ENCODE data around the gene XPA. TPM values are rescaled to one million over a fixed set of nuclear protein-coding genes. Genes with fewer than 3 reads are reported as not detected.

The XPA gene
- polyA plus RNA-seq, 3 donors, result 2.9 to 15.8 (median 15.4) TPM

DNA sequence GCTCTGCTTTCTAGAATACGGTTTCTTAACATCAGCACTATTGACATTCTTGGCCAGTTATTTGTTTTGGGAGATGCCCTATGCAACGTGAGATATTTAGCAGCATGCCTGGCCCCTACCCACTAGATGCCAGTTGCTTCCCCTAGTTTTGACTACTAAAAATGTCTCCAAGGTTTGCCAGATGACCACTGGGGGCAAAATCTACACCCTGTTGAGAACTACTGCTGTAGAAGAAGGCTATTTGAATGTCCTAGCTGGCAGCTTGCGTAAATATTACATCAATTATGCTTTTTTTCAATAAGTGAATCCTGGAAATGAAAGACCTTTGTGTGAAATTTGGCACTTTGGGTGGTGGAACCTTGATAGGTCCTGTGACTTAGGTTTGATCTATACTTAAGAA is 58.5 kb downstream of the XPA start:
- Mint-ChIP-seq H3K4me1 (peaks cover 39% of the 10 kb centered on the region), H3K27me3 (ENCODE audit: low read depth in 3 of 3) (no peaks in the 10 kb centered on the region), H3K36me3 (peaks cover 36 to 41% of the 10 kb centered on the region in 2 donors), H3K27ac (peak overlapping the region in 1 of 7 donors; percentile 70), H3K4me3 (no peak overlapping the region), H3K9me3 (no peaks in the 10 kb centered on the region)
- H3K36me3 ChIP-seq (replicated peaks in 1 of 2; ENCODE audit: control insufficient read depth in 1 of 2, insufficient read depth in 2 of 2, low read length in 2 of 2), result peaks cover 27 to 36% of the 10 kb centered on the region in 2 donors
- 100% methylated on average over 1 of the region's 3 CpGs for WGBS (ENCODE audit: insufficient coverage)
- H3K4me1 ChIP-seq (ENCODE audit: control insufficient read depth in 1 of 2, insufficient read depth in 2 of 2, low read length in 2 of 2), result peaks cover 13 to 22% of the 10 kb centered on the region in 2 donors
- no peak overlapping the region for H3K4me3 ChIP-seq (replicated peaks in 1 of 3; ENCODE audit: low read depth in 2 of 3, low read length in 3 of 3)
- no peak overlapping the region for H3K9ac ChIP-seq (ENCODE audit: insufficient read depth, low read length, poor library complexity, severe bottlenecking)
- H2AFZ ChIP-seq (ENCODE audit: insufficient read depth, low read depth, low read length, poor library complexity, severe bottlenecking), result no peak overlapping the region
- TF ChIP-seq, protein P1, sequence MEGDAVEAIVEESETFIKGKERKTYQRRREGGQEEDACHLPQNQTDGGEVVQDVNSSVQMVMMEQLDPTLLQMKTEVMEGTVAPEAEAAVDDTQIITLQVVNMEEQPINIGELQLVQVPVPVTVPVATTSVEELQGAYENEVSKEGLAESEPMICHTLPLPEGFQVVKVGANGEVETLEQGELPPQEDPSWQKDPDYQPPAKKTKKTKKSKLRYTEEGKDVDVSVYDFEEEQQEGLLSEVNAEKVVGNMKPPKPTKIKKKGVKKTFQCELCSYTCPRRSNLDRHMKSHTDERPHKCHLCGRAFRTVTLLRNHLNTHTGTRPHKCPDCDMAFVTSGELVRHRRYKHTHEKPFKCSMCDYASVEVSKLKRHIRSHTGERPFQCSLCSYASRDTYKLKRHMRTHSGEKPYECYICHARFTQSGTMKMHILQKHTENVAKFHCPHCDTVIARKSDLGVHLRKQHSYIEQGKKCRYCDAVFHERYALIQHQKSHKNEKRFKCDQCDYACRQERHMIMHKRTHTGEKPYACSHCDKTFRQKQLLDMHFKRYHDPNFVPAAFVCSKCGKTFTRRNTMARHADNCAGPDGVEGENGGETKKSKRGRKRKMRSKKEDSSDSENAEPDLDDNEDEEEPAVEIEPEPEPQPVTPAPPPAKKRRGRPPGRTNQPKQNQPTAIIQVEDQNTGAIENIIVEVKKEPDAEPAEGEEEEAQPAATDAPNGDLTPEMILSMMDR (IDR thresholded peaks at IDR 0.05), result no peak
- peaks cover 77% of the 10 kb centered on the region for H3K79me2 ChIP-seq (ENCODE audit: insufficient read depth, low read length)
- no peaks in the 10 kb centered on the region for H3K9me3 ChIP-seq (replicated peaks in 1 of 2; ENCODE audit: control insufficient read depth in 1 of 2, insufficient read depth in 1 of 2, low read length in 2 of 2)
- H4K20me1 ChIP-seq (ENCODE audit: insufficient read depth, low read length), result peaks cover 47% of the 10 kb centered on the region
- DNase-seq, result peak in 1 of 3 donors; percentile 3
- H3K27me3 ChIP-seq (ENCODE audit: control insufficient read depth in 2 of 2, insufficient read depth in 2 of 2, low read length in 2 of 2), result no peaks in the 10 kb centered on the region
- peak overlapping the region in 1 of 2 donors; percentile 23 for H3K27ac ChIP-seq (ENCODE audit: low read depth in 1 of 2, low read length in 2 of 2)
- no peak overlapping the region for H3K4me2 ChIP-seq (replicated peaks; ENCODE audit: extremely low read depth, low read length, poor library complexity, severe bottlenecking)
- intact Hi-C loops (cut with micrococcal nuclease), result loop anchor here (10.0 kb wide), 2 partner anchors 56 to 286 kb away; partner anchors contain the start of genes TRMO (in 1 of the 2) and XPA (in 1 of the 2)

DNA sequence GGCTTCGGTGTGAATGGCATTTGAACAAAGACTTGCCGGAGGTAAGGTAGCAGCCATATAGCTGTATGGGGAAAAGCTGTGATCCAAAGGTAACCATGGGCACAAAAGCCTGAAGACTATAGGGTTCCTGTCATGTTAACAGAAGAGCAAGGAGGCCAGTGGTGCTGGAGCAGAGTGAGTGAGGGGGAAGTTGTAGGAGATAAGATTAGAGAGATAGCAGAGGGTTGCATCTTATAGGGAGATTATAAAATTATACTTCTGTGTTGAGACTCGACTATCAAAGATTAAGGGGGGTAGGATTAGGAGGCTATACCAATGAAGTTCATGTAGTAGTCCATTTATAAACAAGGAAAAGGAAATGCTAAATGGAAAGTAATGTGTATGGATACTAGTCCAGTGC is 60.2 kb downstream of the XPA start:
- Histone ChIP-seq H4K20me1 (ENCODE audit: insufficient read depth, low read length) (peaks cover 47% of the 10 kb centered on the region), H3K4me2 (replicated peaks; ENCODE audit: extremely low read depth, low read length, poor library complexity, severe bottlenecking) (no peak overlapping the region)
- WGBS (ENCODE audit: insufficient coverage), result 93% methylated on average over 2 of the region's 3 CpGs

More for the DNA sequence above, 60.2 kb downstream of the XPA start:
- Histone ChIP-seq H3K9ac (ENCODE audit: insufficient read depth, low read length, poor library complexity, severe bottlenecking) (no peak overlapping the region), H3K9me3 (replicated peaks in 1 of 2; ENCODE audit: control insufficient read depth in 1 of 2, insufficient read depth in 1 of 2, low read length in 2 of 2) (no peaks in the 10 kb centered on the region), H3K27me3 (ENCODE audit: control insufficient read depth in 2 of 2, insufficient read depth in 2 of 2, low read length in 2 of 2) (no peaks in the 10 kb centered on the region), H3K27ac (ENCODE audit: low read depth in 1 of 2, low read length in 2 of 2) (peak overlapping the region in 1 of 2 donors; percentile 46), H2AFZ (ENCODE audit: insufficient read depth, low read depth, low read length, poor library complexity, severe bottlenecking) (no peak overlapping the region), H3K36me3 (replicated peaks in 1 of 2; ENCODE audit: control insufficient read depth in 1 of 2, insufficient read depth in 2 of 2, low read length in 2 of 2) (peaks cover 9 to 18% of the 10 kb centered on the region in 2 donors), H3K4me1 (ENCODE audit: control insufficient read depth in 1 of 2, insufficient read depth in 2 of 2, low read length in 2 of 2) (peaks cover 20 to 31% of the 10 kb centered on the region in 2 donors), H3K4me3 (replicated peaks in 1 of 3; ENCODE audit: low read depth in 2 of 3, low read length in 3 of 3) (no peak overlapping the region), H3K79me2 (ENCODE audit: insufficient read depth, low read length) (peaks cover 79% of the 10 kb centered on the region)
- Mint-ChIP-seq H3K9me3 (no peaks in the 10 kb centered on the region), H3K27me3 (ENCODE audit: low read depth in 3 of 3) (no peaks in the 10 kb centered on the region), H3K36me3 (peaks cover 22 to 28% of the 10 kb centered on the region in 2 donors), H3K4me3 (no peak overlapping the region), H3K27ac (peak overlapping the region in 3 of 7 donors; percentile 1 to 77 (median 61)), H3K4me1 (peaks cover 44% of the 10 kb centered on the region)
- TF ChIP-seq, protein P1 (IDR thresholded peaks at IDR 0.05), result no peak
- no peak for DNase-seq
- intact Hi-C loops (cut with micrococcal nuclease), result loop anchor here (10.0 kb wide), 2 partner anchors 58 to 288 kb away; partner anchors contain the start of genes TRMO (in 1 of the 2) and XPA (in 1 of the 2)
